Activated naive CD4-positive, alpha-beta T cell treated with anti-CD3 and anti-CD28 coated beads, Interleukin-2, amount 50 U/mL, for 16 hours (primary cell): ENCODE data around the gene KLHL15.
A peak's percentile ranks its signal among the peaks of the same experiment; 100 is the strongest.
"Not testable (repeated sequence)": the region's sequence is repeated elsewhere in the genome, so short reads cannot be mapped to it uniquely, and the experiment has no call there.

Experiments used
- DNase-seq: peaks from one replicate; pipeline ENCODE4 v3.0.0-alpha.2; 2020

KLHL15 gene

GRCh38 chrX:24027086-24027485 lies at the start of gene KLHL15:
Gene KLHL15 (minus strand): TSS chrX:24027186. CDS start chrX:24006693, 20,493 bp downstream.
- no peak for DNase-seq

GRCh38 chrX:24069877-24070276 lies 42.9 kb upstream of the KLHL15 start:
- DNase-seq: no peak

- no peak for DNase-seq
These were observed 36.5 kb upstream of the KLHL15 start for GRCh38 chrX:24063488-24063887.

GRCh38 chrX:24055043-24055356 lies 28.0 kb upstream of the KLHL15 start:
- DNase-seq: no peak

- peak; percentile 86 for DNase-seq
These were observed 27.4 kb upstream of the KLHL15 start, which contains the start of gene EIF2S3 for GRCh38 chrX:24054182-24055042. Gene EIF2S3 (plus strand): TSS chrX:24054956. CDS start chrX:24054969, 13 bp downstream.

- not testable (repeated sequence) for DNase-seq
These were observed 23.7 kb upstream of the KLHL15 start for GRCh38 chrX:24050522-24051318.

GRCh38 chrX:24049643-24050042 lies 22.7 kb upstream of the KLHL15 start:
- DNase-seq: not testable (repeated sequence)

GRCh38 chrX:24046060-24046459 lies 19.1 kb upstream of the KLHL15 start:
- DNase-seq: not testable (repeated sequence)

GRCh38 chrX:24037729-24038128 lies 10.7 kb upstream of the KLHL15 start:
- DNase-seq: no peak

GRCh38 chrX:24034485-24034884 lies 7.5 kb upstream of the KLHL15 start:
- DNase-seq: no peak

GRCh38 chrX:24030597-24030996 lies 3.6 kb upstream of the KLHL15 start:
- DNase-seq: no peak

GRCh38 chrX:24027985-24028384 lies 999 bp upstream of the KLHL15 start:
- DNase-seq: no peak

GRCh38 chrX:24026432-24026831 lies 554 bp downstream of the KLHL15 start:
- DNase-seq: no peak

- DNase-seq: no peak
These were observed 1.1 kb downstream of the KLHL15 start for GRCh38 chrX:24025741-24026403.

GRCh38 chrX:24024819-24025740 lies 1.9 kb downstream of the KLHL15 start:
- DNase-seq: peak; percentile 79

GRCh38 chrX:24023972-24024669 lies 2.9 kb downstream of the KLHL15 start:
- no peak for DNase-seq

- no peak for DNase-seq
These were observed 3.4 kb downstream of the KLHL15 start for GRCh38 chrX:24023544-24023943.

- no peak for DNase-seq
These were observed 6.6 kb downstream of the KLHL15 start for GRCh38 chrX:24020306-24020876.

- no peak for DNase-seq
These were observed 7.5 kb downstream of the KLHL15 start for GRCh38 chrX:24019448-24019847.

- no peak for DNase-seq
These were observed 8.2 kb downstream of the KLHL15 start for GRCh38 chrX:24018809-24019208.

- DNase-seq: no peak
These were observed 9.3 kb downstream of the KLHL15 start for GRCh38 chrX:24017674-24018073.
